ENCODE data around the gene EFNA1.
A peak's percentile ranks its signal among the peaks of the same experiment; 100 is the strongest.

Gene EFNA1

GRCh38 chr1:155170101-155170785 is 42.6 kb downstream of the EFNA1 start:
- Histone ChIP-seq H3K9me3 (no peaks in the 10 kb centered on the region), H3K4me3 (ENCODE audit: low read depth, low read length) (no peak overlapping the region), H3K36me3 (no peaks in the 10 kb centered on the region), H3K27me3 (no peaks in the 10 kb centered on the region), H3K4me1 (peaks cover 8% of the 10 kb centered on the region)
- no peak for DNase-seq
- TF ChIP-seq CTCF (IDR thresholded peaks at IDR 0.05; ENCODE audit: low read depth, low read length) = no peak

DNA sequence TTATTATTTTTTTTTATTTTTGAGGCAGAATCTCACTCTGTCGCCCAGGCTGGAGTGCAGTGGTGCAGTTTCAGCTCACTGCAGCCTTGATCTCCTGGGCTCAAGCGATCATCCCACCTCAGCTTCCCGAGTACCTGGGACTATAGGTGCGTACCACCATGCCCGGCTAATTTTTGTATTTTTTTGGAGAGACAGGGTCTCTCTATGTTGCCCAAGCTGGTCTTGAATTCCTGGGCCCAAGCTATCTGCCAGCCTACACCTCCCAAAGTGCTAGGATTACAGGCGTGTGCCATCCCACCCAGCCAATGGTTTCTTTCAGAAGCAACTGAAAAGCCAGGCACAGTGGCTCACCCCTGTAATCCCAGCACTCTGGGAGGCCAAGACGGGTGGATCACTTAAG is 43.1 kb downstream of the EFNA1 start:
- no peak for DNase-seq
- no peak for TF ChIP-seq CTCF (IDR thresholded peaks at IDR 0.05; ENCODE audit: low read depth, low read length)
- Histone ChIP-seq H3K27me3 (no peaks in the 10 kb centered on the region), H3K9me3 (no peaks in the 10 kb centered on the region), H3K36me3 (no peaks in the 10 kb centered on the region), H3K4me3 (ENCODE audit: low read depth, low read length) (no peak overlapping the region), H3K4me1 (peaks cover 13% of the 10 kb centered on the region)

GRCh38 chr1:155171836-155172731 is 44.4 kb downstream of the EFNA1 start:
- DNase-seq = no peak
- Histone ChIP-seq H3K4me1 (peaks cover 14% of the 10 kb centered on the region), H3K27me3 (no peaks in the 10 kb centered on the region), H3K9me3 (no peaks in the 10 kb centered on the region), H3K4me3 (ENCODE audit: low read depth, low read length) (peak overlapping the region; percentile 90), H3K36me3 (peaks cover 5% of the 10 kb centered on the region)
- TF ChIP-seq CTCF (IDR thresholded peaks at IDR 0.05; ENCODE audit: low read depth, low read length) = no peak

- H3K4me3 ChIP-seq (ENCODE audit: low read depth, low read length) = peak within 1 kb of the TSS; percentile 90
- TF ChIP-seq CTCF (IDR thresholded peaks at IDR 0.05; ENCODE audit: low read depth, low read length) = peak; percentile 94
- H3K9me3 ChIP-seq = no peaks in the 10 kb centered on the region
- H3K4me1 ChIP-seq = peaks cover 14% of the 10 kb centered on the region
- DNase-seq = peak; percentile 95
- H3K36me3 ChIP-seq = peaks cover 14% of the 10 kb centered on the region
- no peaks in the 10 kb centered on the region for H3K27me3 ChIP-seq
Observed at GRCh38 chr1:155172732-155173477, 45.2 kb downstream of the EFNA1 start, which contains the start of gene KRTCAP2. TSS of gene KRTCAP2 (minus strand) at chr1:155173304. CDS start at chr1:155173224, 80 bp downstream.

GRCh38 chr1:155173478-155174323 is 46.0 kb downstream of the EFNA1 start, which contains the start of gene TRIM46:
TSS of gene TRIM46 (plus strand) at chr1:155173849. CDS start at chr1:155173967, 118 bp downstream.
- Histone ChIP-seq H3K27me3 (no peaks in the 10 kb centered on the region), H3K4me3 (ENCODE audit: low read depth, low read length) (peak within 1 kb of the TSS; percentile 90), H3K4me1 (peaks cover 14% of the 10 kb centered on the region), H3K9me3 (no peaks in the 10 kb centered on the region), H3K36me3 (peaks cover 19% of the 10 kb centered on the region)
- peak; percentile 64 for DNase-seq
- no peak for TF ChIP-seq CTCF (IDR thresholded peaks at IDR 0.05; ENCODE audit: low read depth, low read length)
